NCI-H446 treated with DMSO at 0.1 percent for 48 hours (cell line): Measurements from ENCODE around the gene PTPRN2.

Experiments
- DNase-seq: peaks from one replicate; lab custom pipeline; 2025; lab: John Stamatoyannopoulos, UW

The PTPRN2 gene

DNA sequence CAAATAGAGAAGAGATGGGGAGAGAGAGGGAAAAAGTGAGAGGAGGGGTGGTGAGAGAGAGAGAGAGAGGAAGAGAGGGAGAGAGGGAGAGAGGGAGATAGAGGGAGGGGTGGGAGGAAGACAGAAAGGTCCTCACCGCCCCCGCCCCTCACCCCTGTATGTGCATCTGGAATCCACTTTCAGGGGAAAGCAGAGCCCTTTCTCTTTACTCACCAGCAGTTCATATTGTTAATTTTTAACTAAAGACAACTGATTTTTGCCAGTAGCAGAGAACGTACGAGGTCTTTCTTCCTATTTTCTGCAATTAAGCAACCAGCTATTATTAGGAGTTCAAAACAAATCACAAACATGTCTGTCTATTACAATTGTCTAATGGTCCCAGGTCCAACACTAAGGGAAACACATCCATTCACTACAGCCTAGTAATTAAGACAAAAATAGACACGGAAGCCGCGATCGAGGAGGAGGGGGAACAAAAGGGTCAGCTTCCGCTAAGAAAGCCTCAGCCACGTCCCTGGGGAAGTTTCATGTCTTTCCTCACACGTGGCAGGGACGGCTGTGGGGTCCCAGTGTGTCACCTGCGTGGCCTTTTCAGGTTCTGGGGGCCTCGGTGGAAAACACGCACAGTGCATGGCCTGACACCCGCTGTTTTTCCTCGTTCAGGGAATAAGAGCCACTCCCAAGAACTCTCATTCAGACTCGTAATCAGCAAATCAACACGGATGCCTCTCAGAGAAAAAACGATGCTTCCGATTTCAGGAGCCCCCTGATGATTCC is 572.0 kb downstream of the PTPRN2 start:
- no peak for DNase-seq

DNA sequence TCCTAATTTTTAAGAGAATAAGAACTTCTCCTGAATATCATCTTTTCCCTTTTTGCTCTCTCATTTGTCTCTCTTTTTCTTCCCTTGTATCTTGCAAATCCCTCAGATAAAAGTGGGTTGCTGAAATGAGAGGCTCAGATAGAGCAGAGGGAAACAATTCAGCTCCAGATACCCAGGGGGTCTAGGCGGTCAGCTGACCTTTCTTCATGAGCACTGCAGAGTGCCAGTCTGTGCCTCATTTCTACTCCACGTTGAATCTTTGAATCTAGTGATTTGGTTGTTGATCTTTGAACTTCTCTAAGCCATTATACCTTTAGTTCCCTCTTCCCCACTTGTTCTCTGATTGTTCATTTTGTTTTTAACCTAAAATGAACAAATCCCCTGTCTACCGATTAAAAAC is 572.6 kb downstream of the PTPRN2 start:
- no peak for DNase-seq

DNA sequence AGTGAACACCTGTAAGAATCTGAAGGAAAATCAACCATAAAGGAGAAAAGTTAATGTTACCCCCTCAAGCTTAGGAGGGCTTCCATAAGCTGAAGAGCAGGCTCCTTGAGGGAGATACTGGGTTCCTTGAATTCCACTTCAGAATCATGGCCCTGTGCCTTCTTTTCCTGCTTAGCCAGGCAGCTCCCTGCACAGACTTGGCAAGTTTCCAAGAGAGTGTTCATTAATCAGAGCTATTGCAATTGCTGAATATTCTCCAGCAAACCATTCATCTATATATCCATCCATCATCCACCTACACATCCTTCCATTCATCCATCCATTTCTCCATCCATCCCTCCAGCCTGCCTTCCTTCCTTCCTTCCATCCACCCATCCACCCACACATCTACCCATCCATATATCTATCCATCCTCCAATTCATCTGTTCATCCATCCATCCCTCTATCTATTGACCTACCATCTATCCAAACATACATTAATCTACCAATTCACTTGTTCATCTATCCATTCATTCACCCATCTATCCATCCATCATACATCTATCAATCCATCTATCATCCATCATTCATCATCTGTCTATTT is 574.4 kb downstream of the PTPRN2 start:
- DNase-seq: no peak

DNA sequence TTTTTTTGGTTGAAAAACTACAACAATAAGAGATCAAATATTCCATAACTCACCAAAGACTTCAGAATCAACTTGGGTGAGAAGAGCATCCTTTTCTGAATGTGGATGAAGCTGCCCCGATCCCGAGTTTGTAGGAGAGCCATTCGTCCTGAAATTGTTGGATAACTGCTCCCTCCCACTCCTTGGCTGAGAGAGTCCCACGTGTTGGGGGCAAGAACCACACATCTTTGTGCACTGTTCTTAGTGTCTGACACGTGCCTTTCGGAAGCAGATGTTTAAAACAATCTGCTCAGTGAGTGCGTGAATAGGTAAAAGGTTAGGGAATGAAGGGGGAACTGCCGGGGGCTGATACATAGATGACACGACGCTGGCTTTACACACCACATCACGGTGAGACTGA is 575.7 kb downstream of the PTPRN2 start:
- DNase-seq: no peak

DNA sequence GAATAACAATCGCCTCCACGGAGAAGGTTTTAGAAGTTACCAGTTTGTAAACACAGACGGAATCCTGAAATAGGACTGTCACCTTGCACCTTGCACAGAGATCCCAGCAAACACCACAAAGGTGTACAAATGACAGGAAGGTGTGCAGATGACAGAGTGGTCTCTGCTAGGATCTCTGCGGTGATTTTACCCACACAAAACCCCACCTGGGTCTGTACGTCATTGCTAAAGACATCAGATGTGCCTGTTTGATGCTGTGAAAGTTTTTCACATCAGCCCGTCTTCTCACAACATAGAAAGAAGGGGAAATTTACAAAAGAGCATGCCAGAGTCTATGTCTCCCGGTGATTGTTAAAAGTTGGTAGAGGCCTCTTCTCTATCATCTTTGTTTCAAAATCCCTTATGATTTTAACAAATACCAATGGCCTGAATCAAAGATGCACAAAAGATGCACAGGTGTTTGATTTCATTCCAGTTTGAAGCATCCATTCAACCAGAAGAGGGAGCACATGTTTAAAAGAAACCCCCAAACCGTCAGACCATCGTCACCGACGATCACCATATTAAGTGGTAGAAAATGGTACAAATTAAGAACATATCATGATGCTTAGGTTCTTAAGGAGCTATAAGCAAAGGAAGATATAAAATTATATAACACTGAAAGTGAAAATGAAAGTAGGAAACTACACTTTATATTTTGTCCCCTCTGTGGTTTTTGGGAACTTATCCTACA is 576.5 kb downstream of the PTPRN2 start:
- no peak for DNase-seq

DNA sequence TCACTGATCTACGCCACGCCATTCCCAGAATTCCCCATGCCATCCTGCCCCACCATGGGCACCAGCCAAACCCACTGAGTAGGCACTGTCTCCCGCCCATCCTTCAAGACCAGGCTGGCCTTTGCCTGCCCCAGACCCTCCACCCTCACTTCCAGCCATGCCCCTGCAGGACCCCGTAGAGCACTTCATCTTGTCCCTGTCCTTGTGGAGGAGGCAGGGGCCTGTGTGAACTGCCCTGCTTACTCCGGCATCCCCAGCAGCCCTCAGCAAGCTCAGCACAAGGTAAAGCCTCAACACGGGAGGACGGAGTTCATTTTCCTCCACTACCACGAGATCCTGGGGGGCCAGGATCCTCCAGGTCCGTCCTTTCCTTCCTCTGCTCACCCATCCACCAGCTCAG is 577.7 kb downstream of the PTPRN2 start:
- DNase-seq: no peak

DNA sequence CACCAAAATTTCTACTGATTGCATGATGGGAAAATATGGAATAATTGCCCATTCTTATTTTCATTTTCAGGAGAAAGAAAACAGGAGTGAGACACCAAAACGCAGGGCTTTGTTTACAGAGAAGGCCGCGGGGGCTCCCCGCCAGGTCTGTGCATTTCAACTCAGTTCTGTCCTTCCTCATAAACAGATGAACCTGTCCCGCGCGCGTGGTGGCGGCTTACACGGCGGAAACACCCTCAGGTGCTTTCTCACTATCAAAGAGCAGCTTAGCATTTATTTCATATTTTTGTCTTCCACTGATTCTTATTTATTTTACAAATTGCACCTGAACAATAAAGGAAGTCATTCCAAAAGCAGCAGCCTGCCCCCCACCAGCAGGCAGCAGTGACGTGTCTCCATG is 579.4 kb downstream of the PTPRN2 start:
- no peak for DNase-seq

DNA sequence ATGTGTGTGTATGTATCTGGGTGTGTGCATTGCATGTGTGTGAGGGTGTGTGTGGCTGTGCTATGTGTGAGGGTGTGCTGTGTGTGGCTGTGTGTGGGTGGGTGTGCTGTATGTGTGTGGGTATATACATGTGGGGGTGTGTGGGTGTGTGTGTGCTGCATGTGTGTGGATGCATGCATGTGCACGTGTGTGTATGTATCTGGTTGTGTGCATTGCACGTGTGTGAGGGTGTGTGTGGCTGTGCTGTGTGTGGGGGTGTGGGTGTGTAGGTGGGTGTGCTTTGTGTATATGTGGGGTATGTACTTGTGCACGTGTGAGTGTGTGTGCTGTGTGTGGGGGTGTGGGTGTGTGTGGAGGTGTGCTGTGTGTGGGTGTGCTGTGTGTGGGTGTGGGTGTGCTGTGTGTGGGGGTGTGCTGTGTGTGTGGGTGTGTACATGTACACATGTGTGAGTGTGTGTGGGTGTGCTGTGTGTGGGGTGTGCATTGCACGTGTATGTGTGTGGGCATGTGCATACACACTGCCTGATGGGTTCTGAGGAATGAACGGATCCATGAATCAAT is 579.8 kb downstream of the PTPRN2 start:
- no peak for DNase-seq

DNA sequence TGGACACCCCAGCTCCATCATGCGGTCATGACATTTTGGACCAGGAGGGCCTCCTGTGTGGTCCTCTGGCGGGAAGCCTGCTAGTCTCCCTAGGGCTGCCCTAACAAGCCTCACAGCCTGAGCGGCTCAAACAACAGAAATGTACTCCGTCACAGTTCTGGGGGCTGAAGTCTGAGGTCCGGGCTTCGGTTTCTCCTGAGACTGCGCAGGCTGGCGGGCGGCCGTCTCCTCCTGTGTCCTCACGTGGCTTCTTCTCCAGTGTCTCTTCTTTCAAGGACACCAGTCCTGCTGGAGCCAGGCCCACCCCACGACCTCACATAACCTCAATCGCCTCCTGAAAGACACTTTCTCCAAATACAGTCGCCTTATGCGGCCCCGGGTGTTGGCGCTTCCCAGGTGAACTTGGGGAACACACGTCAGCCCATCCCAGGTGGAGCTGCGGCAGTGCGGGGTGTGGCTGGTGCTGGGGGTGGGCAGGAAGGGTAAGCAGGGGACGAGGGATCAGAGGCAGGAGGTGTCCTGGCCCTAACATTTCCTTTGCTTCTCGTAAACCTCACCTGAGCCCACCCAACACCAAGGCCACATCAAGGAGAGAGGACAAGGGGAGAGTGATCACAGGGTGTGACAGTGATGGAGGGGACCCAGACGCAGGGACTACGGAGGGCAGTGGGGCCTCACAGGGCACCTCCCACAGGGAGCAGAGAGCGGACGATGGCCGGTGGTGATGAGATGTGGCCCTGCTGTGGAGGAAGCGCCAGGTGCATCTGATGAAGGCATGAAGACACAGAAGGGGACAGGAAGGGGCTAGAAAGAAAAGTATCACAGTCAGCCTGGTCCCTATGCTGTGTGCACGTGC is 580.6 kb downstream of the PTPRN2 start:
- no peak for DNase-seq

DNA sequence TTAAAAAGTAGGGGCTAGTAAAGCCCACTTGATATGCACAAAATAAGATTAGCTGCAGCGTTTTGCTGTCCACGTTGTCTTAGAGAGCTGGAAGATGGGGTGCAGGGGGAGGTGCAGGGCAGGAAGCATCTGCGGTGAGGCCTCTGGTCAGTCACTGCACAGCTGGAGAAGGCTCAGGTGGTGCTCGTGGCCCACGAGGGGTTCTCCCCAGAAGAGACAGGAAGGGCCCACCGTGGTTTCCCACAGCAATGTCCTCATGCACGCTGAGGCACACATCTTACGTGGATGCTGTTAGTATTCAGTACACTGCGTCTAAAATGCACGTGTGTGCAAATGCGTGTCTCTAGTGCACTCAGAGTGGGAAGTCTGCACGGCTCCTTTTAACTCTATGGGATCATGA is 582.1 kb downstream of the PTPRN2 start:
- no peak for DNase-seq

DNA sequence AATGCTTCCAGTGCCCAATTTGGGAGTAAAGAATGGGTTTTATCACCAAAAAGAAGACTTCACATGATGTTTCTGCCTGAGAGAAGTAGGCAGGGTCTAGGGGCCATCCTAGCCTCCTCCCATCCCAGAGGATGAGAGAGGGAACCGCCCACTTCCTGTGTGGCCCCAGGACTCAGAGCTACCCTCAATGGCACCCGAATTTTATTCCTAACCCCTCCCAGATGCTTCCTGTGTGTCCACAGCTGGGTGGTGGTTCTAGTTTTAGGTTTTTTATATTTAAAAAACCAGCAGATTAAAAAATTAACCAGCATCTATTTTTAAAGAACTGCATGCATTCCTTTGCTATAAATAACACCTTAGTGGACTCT is 583.5 kb downstream of the PTPRN2 start:
- no peak for DNase-seq

DNA sequence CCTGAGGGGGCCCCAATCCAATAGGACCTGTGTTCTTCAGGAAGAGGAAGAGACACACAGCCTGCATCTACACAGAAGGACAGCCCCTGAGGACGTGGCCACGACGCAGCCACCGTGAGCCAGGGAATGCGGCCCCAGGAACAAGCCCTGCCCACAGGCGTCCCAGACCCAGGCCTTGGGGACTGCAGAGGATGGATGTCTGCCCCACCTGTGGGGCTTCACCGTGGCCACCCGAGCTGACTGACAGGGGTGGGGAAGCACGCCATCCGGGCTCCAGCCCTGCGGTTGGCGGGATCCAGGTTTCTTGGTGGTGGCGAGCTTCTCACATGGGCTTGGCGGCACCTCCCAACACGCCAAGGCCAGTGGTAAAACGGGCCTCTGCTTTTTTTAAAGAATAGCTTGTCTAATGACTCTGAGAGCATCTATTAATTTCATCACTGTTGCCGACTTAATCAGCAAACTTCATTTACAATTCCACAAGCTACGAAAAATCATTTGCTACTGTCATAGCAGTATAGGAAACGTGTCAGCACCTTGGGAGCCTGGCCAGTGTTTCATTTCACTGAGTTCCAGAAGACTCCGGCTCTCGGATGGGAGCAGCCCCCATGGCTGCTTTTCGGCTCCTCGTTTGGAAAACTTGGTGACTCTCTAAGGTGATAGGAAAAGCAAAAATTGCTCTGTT is 584.0 kb downstream of the PTPRN2 start:
- no peak for DNase-seq

DNA sequence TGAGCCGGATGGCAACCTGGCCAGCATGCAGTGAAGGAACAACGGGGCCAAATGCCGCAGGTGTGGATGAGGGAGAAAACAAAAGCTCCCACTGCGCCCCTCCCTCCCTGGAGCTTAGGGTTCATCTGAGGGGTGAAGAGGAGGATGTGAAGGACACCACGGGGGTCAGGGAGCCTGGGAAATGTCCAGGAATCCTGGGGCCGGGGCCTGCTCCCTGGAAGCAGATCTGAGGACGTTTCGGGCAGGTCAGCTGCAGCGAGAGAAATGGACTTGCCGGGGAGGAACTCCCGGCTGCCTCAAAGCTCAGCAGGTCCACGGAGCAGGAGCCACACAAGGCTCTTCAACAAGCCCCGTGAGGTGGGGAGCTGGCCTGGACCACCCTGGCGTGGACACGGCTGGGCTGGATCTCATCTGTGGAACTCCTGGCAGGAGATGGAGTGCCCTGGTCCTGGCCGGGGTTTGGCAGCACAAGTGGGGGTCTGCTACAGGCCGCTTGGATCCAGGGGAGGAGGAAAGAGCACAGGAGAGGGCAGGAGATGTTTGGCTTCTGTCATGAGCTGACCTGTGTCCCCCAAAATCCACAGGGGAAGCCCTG is 585.0 kb downstream of the PTPRN2 start:
- no peak for DNase-seq

DNA sequence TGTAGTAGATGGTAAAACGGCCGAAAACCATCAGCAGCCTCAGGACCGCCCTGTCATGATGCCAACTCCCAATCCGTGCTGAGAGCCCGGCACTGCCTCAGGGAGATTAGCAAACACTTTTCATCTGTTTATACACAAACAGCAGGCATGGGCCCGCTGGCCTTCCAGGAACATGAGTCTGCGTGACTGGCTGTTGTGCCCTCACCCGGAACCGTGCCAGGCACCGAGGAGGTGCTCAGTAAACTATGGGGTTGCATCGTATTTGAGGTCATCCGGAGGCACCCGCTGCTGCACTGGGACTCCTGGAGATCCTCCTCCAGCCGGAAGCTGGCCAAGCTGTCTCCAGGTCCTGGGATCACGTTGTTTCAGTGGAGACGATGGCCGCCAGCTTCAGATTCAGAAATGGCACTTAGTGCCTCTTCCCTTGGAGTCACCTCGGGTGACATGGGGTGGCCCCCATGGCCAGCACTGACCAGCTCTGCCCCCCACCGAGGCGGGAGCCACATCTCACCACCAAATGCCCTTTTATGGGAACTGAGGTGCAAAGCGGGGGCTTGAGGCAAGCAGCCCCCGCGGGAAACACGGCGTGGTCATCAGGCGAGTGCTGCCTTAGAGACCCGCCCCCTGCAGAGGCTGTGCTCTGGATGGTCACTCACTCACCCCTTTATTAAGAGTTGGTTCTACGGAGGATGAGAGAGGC is 585.9 kb downstream of the PTPRN2 start:
- no peak for DNase-seq

DNA sequence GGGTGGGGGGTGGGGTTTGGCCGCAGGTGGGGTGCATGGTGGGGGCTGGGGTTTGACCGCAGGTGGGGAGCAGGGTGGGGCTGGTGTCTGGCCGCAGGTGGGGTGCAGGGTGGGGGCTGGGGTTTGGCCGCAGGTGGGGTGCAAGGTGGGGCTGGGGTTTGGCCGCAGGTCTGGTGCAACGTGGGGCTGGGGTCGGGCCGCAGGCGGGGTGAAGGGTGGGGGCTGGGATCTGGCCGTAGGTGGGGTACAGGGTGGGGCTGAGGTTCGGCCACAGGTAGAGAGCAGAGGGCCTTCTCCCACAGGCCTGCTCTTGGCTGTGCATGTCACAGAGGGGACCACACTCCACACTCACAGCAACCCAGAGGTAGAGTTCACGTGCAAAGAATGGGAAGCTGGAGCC is 586.6 kb downstream of the PTPRN2 start:
- DNase-seq: no peak

DNA sequence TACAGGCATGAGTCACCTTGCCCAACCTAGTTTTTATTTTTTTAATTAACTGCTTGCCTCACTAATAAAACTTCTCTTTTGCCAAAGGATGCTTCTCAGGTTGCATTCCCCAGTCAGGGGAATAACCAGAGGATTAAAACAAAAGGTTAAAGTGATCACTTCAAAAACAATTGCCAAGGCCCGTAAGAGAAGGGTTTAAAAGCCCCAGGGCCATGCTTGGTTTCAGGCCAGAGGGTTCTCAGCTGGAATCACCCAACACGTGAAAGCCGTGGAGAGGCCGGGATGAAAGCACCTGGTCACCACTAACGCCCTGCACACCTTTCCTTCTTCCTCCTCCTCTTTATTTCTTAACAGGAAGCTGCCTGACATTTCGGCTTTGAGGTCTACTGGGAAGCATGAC is 587.5 kb downstream of the PTPRN2 start:
- no peak for DNase-seq

DNA sequence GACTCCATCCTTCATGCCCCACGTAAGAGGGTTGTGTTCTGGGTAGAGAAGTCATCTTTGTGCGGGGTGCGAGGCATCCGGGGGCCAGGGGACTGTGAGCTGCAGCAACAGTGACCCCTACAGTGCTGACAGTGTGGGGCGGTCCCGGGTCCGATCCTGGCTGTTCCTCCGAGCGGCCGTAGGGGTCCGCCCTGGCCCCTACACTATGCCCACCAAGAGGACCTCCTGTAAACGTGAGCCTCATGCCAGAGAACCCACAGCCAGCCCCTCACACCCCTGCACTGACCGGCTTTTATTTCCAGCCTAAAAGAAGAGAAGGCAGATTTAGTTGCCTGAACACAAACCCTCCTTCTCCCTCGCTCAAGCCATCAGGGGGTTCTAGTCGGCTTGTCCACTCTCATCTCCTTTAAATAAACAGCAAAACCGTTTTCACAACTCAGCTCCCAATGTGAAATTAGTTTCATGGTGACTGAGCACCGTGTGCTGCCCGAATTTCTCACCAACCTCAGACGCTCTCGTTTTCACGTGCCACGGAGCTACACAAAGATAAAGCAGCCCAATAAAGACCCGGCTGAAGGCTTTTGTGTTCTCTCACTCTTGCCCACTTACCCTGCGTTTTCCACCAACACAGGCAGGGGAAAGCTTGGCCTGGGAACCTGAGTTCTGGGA is 588.6 kb downstream of the PTPRN2 start:
- DNase-seq: no peak

DNA sequence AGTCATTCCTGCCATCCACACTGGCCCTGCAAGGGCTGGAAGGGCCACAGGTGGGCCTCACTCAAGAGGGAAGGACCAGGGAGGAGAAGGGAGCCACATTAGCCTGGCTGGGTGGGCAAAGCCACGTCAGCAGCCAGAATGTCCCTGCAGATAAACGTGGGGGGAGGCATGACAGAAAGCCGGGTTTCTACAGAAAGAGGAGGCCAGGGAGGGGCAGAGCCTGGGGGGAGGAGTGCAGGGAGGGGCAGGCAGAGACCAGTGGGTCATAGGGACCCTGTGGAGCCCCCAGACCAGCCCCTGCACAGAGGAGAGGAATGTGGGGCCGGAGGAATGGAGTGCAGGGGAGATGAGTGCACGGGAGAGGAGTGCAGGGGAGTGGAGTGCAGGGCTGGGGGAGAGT is 590.2 kb downstream of the PTPRN2 start:
- no peak for DNase-seq

DNA sequence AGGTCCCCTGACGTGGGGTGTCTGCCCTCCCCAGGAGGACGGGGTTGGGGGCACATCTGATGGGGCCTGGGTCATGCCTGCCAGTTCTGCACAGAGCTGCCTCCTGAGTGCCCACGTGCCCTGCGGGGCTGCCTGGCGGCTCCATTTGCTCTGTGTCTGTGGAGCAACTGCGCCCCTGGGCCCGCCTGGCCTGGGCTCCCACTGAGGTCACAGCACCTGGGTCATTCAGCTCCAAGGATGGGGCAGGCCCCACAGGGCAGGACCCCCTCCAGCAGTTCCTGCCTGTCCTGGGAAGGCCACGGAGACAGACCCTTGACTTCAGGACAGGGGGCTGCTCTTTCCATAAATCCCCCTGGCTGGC is 590.6 kb downstream of the PTPRN2 start:
- DNase-seq: no peak
